Neural crest cell (in vitro differentiated cells): ENCODE measurements around the gene PTTG1IP. TPM values are rescaled to one million over a fixed set of nuclear protein-coding genes. Genes with fewer than 3 reads are reported as not detected.

Experiments
- DNase-seq: peaks from one replicate; pipeline ENCODE4 v3.0.0; 2021; ENCODE audit warnings: low read depth, mixed read lengths, low spot score
- H3K27ac Mint-ChIP-seq: one replicate; pipeline ENCODE4 v1.8.0; 2021; ENCODE audit warnings: mild to moderate bottlenecking, mixed read lengths; ENCODE audit not compliant: unreplicated experiment
- H3K27me3 Mint-ChIP-seq: 2 replicates; pipeline ENCODE4 v1.8.0; 2021; ENCODE audit warnings: low read depth, mild to moderate bottlenecking, mixed read lengths
- H3K36me3 Mint-ChIP-seq: 2 replicates; pipeline ENCODE4 v1.8.0; 2021; ENCODE audit warnings: low read depth, mild to moderate bottlenecking, mixed read lengths
- H3K4me1 Mint-ChIP-seq: 2 replicates; pipeline ENCODE4 v1.8.0; 2021; ENCODE audit warnings: mixed read lengths
- H3K4me3 Mint-ChIP-seq: one replicate; pipeline ENCODE4 v1.8.0; 2021; ENCODE audit warnings: mild to moderate bottlenecking, mixed read lengths
- H3K9me3 Mint-ChIP-seq: 2 replicates; pipeline ENCODE4 v1.8.0; 2021; ENCODE audit warnings: mixed read lengths
- CTCF ChIP-seq: fragments of 200-600 bp; sonication (generic); conservative IDR thresholded peaks from 2 replicates; pipeline ENCODE4 v1.5.0; 2021; ENCODE audit warnings: antibody characterized with exemption, mild to moderate bottlenecking
- total RNA-seq: library from RNA; stranded (reverse); gene quantifications from 2 replicates; pipeline ENCODE4 v1.2.1, GENCODE V29; 2021

Gene PTTG1IP
- total RNA-seq, 1 donor from 2014 or later, result 164 TPM

GRCh38 chr21:44898851-44899767 lies 25.6 kb upstream of the PTTG1IP start:
- H3K4me3 Mint-ChIP-seq, result no peak overlapping the region
- no peak overlapping the region for H3K27ac Mint-ChIP-seq
- H3K4me1 Mint-ChIP-seq, result no peaks in the 10 kb centered on the region
- DNase-seq, result no peak
- no peak for TF ChIP-seq CTCF
- no peaks in the 10 kb centered on the region for H3K9me3 Mint-ChIP-seq
- H3K27me3 Mint-ChIP-seq, result peaks cover 3% of the 10 kb centered on the region
- H3K36me3 Mint-ChIP-seq, result no peaks in the 10 kb centered on the region

DNA sequence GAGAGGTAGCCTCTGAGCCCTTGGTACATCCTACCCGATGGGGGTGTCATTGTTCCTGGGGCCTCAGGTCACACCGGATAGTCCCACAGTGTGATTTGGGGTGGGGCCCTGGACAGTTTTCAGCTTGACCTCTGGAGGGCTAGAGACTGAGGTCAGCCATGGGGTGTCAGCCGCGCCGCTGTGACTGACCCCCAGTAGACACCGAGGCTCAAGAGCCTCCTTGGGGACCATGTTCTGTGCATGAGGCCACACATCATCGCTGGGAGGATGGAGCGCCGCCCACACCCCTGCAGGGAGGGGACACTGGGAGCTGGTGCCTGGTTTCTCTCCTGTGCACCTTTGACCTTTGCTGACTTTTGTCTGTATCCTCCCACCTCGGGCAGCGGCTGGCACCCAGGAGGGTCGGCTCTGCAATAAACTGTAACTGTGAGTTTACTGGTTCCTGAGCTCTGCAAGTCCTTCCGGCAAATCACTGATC lies 24.6 kb upstream of the PTTG1IP start:
- Mint-ChIP-seq H3K4me3 (no peak overlapping the region), H3K27me3 (peaks cover 8% of the 10 kb centered on the region)

GRCh38 chr21:44897326-44898010 lies 24.0 kb upstream of the PTTG1IP start:
- Mint-ChIP-seq H3K4me3 (no peak overlapping the region), H3K9me3 (no peaks in the 10 kb centered on the region), H3K4me1 (no peaks in the 10 kb centered on the region), H3K27me3 (peaks cover 8% of the 10 kb centered on the region), H3K36me3 (no peaks in the 10 kb centered on the region), H3K27ac (no peak overlapping the region)
- TF ChIP-seq CTCF, result no peak
- no peak for DNase-seq

More for the DNA sequence above, 24.6 kb upstream of the PTTG1IP start:
- TF ChIP-seq CTCF, result no peak
- H3K27ac Mint-ChIP-seq, result no peak overlapping the region
- no peaks in the 10 kb centered on the region for H3K36me3 Mint-ChIP-seq
- H3K4me1 Mint-ChIP-seq, result no peaks in the 10 kb centered on the region
- H3K9me3 Mint-ChIP-seq, result no peaks in the 10 kb centered on the region
- no peak for DNase-seq

DNA sequence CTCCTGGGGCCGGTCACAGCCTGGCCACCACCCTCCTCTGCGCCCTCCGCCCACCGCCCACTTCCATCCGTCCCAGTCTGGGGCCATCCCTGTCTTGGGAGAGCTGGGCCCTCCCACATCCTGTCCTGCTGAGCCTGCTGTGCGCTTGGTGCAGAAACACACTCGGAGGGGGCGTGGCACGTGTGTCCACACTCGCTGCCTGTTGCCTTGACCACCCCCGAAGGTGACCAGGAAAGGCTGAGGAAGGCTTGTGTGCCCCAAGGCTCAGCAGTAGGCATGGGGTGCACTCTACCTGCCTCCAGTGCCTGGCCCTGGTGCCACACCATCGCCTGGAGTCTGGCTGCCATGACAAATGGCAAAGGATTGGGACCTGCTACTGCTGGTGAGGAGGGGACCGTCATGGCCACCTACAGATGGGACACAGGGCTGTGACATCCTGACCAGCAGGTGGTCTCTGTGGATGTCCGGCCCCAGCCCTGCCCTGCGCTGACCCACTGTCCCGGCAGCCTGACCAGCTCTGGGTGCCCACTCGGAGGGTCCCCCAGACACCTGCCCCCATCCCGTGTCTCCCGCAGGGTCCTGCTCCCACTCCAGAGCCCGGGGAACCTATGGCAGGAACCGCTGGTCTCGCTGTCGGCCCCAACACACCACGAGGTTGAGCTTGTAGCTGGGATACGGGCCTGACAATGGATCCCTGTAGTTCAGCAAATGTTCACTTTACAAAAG lies 23.2 kb upstream of the PTTG1IP start:
- no peaks in the 10 kb centered on the region for H3K9me3 Mint-ChIP-seq
- no peak overlapping the region for H3K27ac Mint-ChIP-seq
- no peak for DNase-seq
- no peaks in the 10 kb centered on the region for H3K36me3 Mint-ChIP-seq
- H3K27me3 Mint-ChIP-seq, result peaks cover 11% of the 10 kb centered on the region
- no peaks in the 10 kb centered on the region for H3K4me1 Mint-ChIP-seq
- no peak overlapping the region for H3K4me3 Mint-ChIP-seq
- no peak for TF ChIP-seq CTCF

- no peaks in the 10 kb centered on the region for H3K36me3 Mint-ChIP-seq
- H3K9me3 Mint-ChIP-seq, result no peaks in the 10 kb centered on the region
- H3K4me1 Mint-ChIP-seq, result no peaks in the 10 kb centered on the region
- no peak overlapping the region for H3K4me3 Mint-ChIP-seq
- DNase-seq, result no peak
- peaks cover 11% of the 10 kb centered on the region for H3K27me3 Mint-ChIP-seq
- TF ChIP-seq CTCF, result no peak
- no peak overlapping the region for H3K27ac Mint-ChIP-seq
These were observed 22.4 kb upstream of the PTTG1IP start for GRCh38 chr21:44895859-44896258.
